Measurements from ENCODE around the gene TMEM132D.

DNA sequence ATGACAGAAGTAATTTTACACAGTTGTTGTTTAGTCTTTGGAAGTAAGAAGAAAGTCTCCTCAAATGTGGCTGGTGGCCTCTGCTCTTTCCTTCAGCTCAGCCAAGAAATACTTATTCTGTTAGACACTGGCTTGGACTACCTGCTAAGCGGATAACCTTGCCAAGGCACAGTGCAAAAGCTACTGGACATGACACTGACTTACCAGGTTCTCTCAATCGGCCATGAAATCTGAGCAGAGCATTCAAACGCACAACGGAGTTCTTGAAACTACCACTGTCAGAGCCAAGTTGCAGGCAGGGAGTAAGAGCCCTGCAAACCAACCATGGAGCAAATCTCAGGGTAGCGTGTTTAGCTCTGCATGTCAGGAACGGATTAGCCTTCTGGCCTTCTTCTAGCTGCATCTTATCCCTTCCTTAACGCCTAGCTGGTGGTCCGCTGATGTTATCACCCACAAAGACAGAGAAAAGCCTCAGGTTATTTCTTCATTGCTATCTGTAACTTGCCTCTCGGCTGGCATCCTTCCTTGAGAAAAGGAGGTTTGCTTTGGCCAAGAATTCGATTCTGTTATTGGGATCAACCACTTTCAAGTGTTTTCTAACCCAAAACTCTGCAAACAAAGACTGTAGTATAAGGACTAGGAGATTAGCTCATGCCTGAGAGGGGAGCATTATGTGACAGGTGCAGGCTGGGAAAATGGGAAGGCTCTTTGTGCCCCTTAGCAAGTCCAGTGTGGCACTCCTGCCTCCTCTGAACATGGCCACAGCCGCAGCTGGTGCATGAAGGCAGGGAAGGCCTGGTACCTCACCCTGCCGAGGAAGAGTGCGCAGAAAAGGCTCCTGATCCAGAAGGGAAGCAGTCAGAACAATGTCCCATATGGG lies 827.1 kb downstream of the TMEM132D start:
- TF ChIP-seq CTCF (IDR thresholded peaks at IDR 0.05) (no peak), POLR2A (IDR thresholded peaks at IDR 0.05) (no peak)

Measured in body of pancreas (tissue), 4 donors.